Endothelial cell of umbilical vein (primary cell): ENCODE measurements around the gene SLC15A1. TPM values are rescaled to one million over a fixed set of nuclear protein-coding genes. Genes with fewer than 3 reads are reported as not detected.

Source experiments
- BruUV-seq: library from RNA; stranded (reverse); fragments of 400-500 nt; replicated peaks from 2 replicates; lab custom pipeline; 2021; lab: Mats Ljungman, UMichigan
- CTCF ChIA-PET: fragments of 300-600, 350-600 bp; sonication (Branson Sonifier 250); formaldehyde crosslinking; loops from one replicate; lab custom pipeline; 2021; ENCODE audit warnings: antibody characterized with exemption, inconsistent platforms; lab: Charles Lee
- POLR2A ChIA-PET: fragments of 300-600, 350-600 bp; sonication (Branson Sonifier 250); formaldehyde crosslinking; loops from one replicate; lab custom pipeline; 2021; ENCODE audit warnings: antibody characterized with exemption, inconsistent platforms; lab: Charles Lee
- DNase-seq: peaks from one replicate; pipeline ENCODE4 v3.0.0-alpha.2; 2011; ENCODE audit warnings: low read depth, low spot score
- FAIRE-seq: peaks from 2 replicates; lab custom pipeline; 2011; peaks lifted over from hg19 to GRCh38; lab: Jason Lieb, UNC
- H2AFZ ChIP-seq: 2 replicates; pipeline ENCODE4 v1.6.0; 2012; ENCODE audit warnings: low read depth, low read length, control low read depth, inconsistent platforms
- H3K27ac ChIP-seq: 2 replicates; pipeline ENCODE4 v1.5.1; 2011; ENCODE audit warnings: low read depth, mild to moderate bottlenecking, control low read depth, low read length, moderate library complexity; ENCODE audit not compliant: insufficient read depth
- H3K27me3 ChIP-seq, 2 experiments: 2 replicates each; pipeline versions ENCODE4 v1.6.0 to v1.6.1; 2011; ENCODE audit warnings: low read length in 2 of 2, mixed read lengths in 1 of 2; ENCODE audit not compliant: control insufficient read depth in 2 of 2, insufficient read depth in 2 of 2
- H3K36me3 ChIP-seq, 2 experiments: 2 replicates in 1 of 2; 3 replicates in 1 of 2; pipeline ENCODE4 v1.5.1; 2011; ENCODE audit warnings: low read length in 2 of 2, mild to moderate bottlenecking in 1 of 2, moderate library complexity in 1 of 2; ENCODE audit not compliant: control insufficient read depth in 2 of 2, insufficient read depth in 2 of 2; ENCODE audit errors: extremely low read depth in 1 of 2
- H3K4me1 ChIP-seq: 3 replicates; pipeline ENCODE4 v1.5.1; 2011; ENCODE audit warnings: mild to moderate bottlenecking, low read length; ENCODE audit not compliant: control insufficient read depth, insufficient read depth; ENCODE audit errors: extremely low read depth
- H3K4me2 ChIP-seq: 2 replicates; pipeline ENCODE4 v1.6.1; 2011; ENCODE audit warnings: low read length, control low read depth, mixed read lengths; ENCODE audit not compliant: insufficient read depth
- H3K4me3 ChIP-seq, 3 experiments: fragments of 200-600 bp in 1 of 3; sonication (generic), shearing (Covaris generic) in 1 of 3; replicated peaks in 1 of 3; 2 replicates each; pipeline ENCODE4 v1.5.1; 2011 to 2016; ENCODE audit warnings: control low read depth in 3 of 3, low read length in 3 of 3, mild to moderate bottlenecking in 2 of 3, inconsistent platforms in 1 of 3, low read depth in 1 of 3, moderate library complexity in 1 of 3; ENCODE audit not compliant: insufficient read depth in 1 of 3
- H3K79me2 ChIP-seq: 2 replicates; pipeline ENCODE4 v1.6.0; 2012; ENCODE audit warnings: low read length, inconsistent platforms; ENCODE audit not compliant: control insufficient read depth, insufficient read depth
- H3K9ac ChIP-seq: replicated peaks from 2 replicates; pipeline ENCODE3; 2011; ENCODE audit warnings: low read length, control low read depth; ENCODE audit not compliant: insufficient read depth; ENCODE audit errors: extremely low read depth
- H3K9me1 ChIP-seq: replicated peaks from 3 replicates; pipeline ENCODE4 v1.6.0; 2011; ENCODE audit warnings: mild to moderate bottlenecking, low read length; ENCODE audit not compliant: control insufficient read depth, insufficient read depth; ENCODE audit errors: extremely low read depth
- H3K9me3 ChIP-seq: replicated peaks from 2 replicates; pipeline ENCODE4 v1.5.1; 2012; ENCODE audit warnings: low read length, inconsistent platforms; ENCODE audit not compliant: control insufficient read depth, insufficient read depth
- H4K20me1 ChIP-seq: replicated peaks from 2 replicates; pipeline ENCODE3; 2011; ENCODE audit warnings: mild to moderate bottlenecking, low read length; ENCODE audit not compliant: control insufficient read depth, insufficient read depth; ENCODE audit errors: extremely low read depth
- CTCF ChIP-seq, 2 donors: IDR thresholded peaks; 1 replicate in 1 of 2; 2 replicates in 1 of 2; pipeline ENCODE4 v1.5.1; 2011; ENCODE audit warnings: low read length in 2 of 2, mild to moderate bottlenecking in 2 of 2, moderate library complexity in 2 of 2, control low read depth in 1 of 2, inconsistent platforms in 1 of 2, low read depth in 1 of 2; ENCODE audit not compliant: insufficient read depth in 1 of 2; ENCODE audit errors: extremely low read depth in 1 of 2
- EZH2 ChIP-seq: IDR thresholded peaks from 2 replicates; pipeline ENCODE4 v1.6.1; 2012; ENCODE audit warnings: borderline replicate concordance, low read depth, mild to moderate bottlenecking, moderate library complexity, low read length, inconsistent platforms; ENCODE audit not compliant: severe bottlenecking
- FOS ChIP-seq: IDR thresholded peaks from 2 replicates; pipeline ENCODE4 v1.6.1; 2011; ENCODE audit warnings: mild to moderate bottlenecking, low read length, moderate library complexity, borderline replicate concordance; ENCODE audit not compliant: insufficient read depth
- GATA2 ChIP-seq: IDR thresholded peaks from 2 replicates; pipeline ENCODE4 v1.7.0; 2011; ENCODE audit warnings: low read depth, mild to moderate bottlenecking, moderate library complexity, mixed read lengths, low read length; ENCODE audit not compliant: insufficient read length, insufficient read depth
- JUN ChIP-seq: IDR thresholded peaks from 2 replicates; pipeline ENCODE4 v1.6.1; 2011; ENCODE audit warnings: borderline replicate concordance, low read depth; ENCODE audit not compliant: insufficient read length, insufficient read depth
- MAX ChIP-seq: IDR thresholded peaks from 2 replicates; pipeline ENCODE4 v1.6.1; 2011; ENCODE audit not compliant: insufficient read depth, insufficient read length
- MYC ChIP-seq: IDR thresholded peaks from one replicate; pipeline ENCODE4 v1.6.1; 2011; ENCODE audit warnings: mild to moderate bottlenecking, low read depth, low read length
- POLR2A ChIP-seq: IDR thresholded peaks from 2 replicates; pipeline ENCODE4 v1.6.1; 2012; ENCODE audit warnings: low read depth, mild to moderate bottlenecking, control low read depth, low read length
- POLR2AphosphoS5 ChIP-seq: IDR thresholded peaks from 2 replicates; pipeline ENCODE4 v1.6.1; 2012; ENCODE audit warnings: low read depth, mild to moderate bottlenecking, control low read depth, low read length, moderate library complexity; ENCODE audit not compliant: insufficient read depth
- dilution Hi-C: fragments of 300-500 bp; cut with MboI; formaldehyde crosslinking; loops from one replicate; pipeline ENCODE4 v1.15.0; 2019; ENCODE audit warnings: low sequenced_read_pairs; ENCODE audit not compliant: extremely low pct_ligation_motif_present
- intact Hi-C: fragments of 100-400 bp; cut with micrococcal nuclease; formaldehyde crosslinking; loops from one replicate; pipeline ENCODE4 v1.10.0; 2022
- polyA plus RNA-seq, 4 experiments: library from polyadenylated mRNA; depleted of rRNA in 3 of 4; stranded (reverse) in 3 of 4; unstranded in 1 of 4; fragments of >200 nt; gene quantifications; 2 replicates each; pipeline versions ENCODE4 v1.2.1 to v1.2.3, GENCODE V29; 2011 to 2012; ENCODE audit warnings: missing spikeins in 1 of 4
- total RNA-seq: library from RNA; stranded (reverse); gene quantifications from 2 replicates; pipeline ENCODE4 v1.2.3, GENCODE V29; 2021

The SLC15A1 gene
- total and polyA plus RNA-seq, 2 donors (not counting 3 experiments of a cell fraction or from before 2014, with no cell fraction given) = not detected

GRCh38 chr13:98783856-98784478 is 31.5 kb upstream of the SLC15A1 start:
- BruUV-seq = no TSS peak
- Histone ChIP-seq H2AFZ (no peak overlapping the region), H3K4me1 (no peaks in the 10 kb centered on the region), H3K4me2 (no peak overlapping the region), H4K20me1 (no peaks in the 10 kb centered on the region), H3K27me3 (peaks cover 8 to 9% of the 10 kb centered on the region in 2 experiments), H3K27ac (no peak overlapping the region), H3K9me1 (no peaks in the 10 kb centered on the region), H3K4me3 (no peak overlapping the region), H3K9me3 (no peaks in the 10 kb centered on the region), H3K9ac (no peak overlapping the region), H3K36me3 (no peaks in the 10 kb centered on the region), H3K79me2 (no peaks in the 10 kb centered on the region)
- no peak for FAIRE-seq
- dilution Hi-C loops = no loop called here
- TF ChIP-seq POLR2A (no peak), MYC (no peak), POLR2AphosphoS5 (no peak), EZH2 (no peak), FOS (no peak), MAX (no peak), JUN (no peak), GATA2 (no peak), CTCF (IDR thresholded peaks at IDR 0.05; ENCODE audit: extremely low read depth in 1 of 2, insufficient read depth in 1 of 2, low read depth in 1 of 2, low read length in 2 of 2) (no peak)
- DNase-seq = no peak
- ChIA-PET CTCF (no interaction called here), POLR2A (no interaction called here)
- intact Hi-C loops = no loop called here
